Activated CD4-positive, alpha-beta T cell treated with anti-CD3 and anti-CD28 coated beads, Interleukin-2, amount 50 U/mL, for 48 hours (primary cell): Measurements from ENCODE around the gene NCLN.
A peak's percentile ranks its signal among the peaks of the same experiment; 100 is the strongest.
"Not testable (repeated sequence)": the region's sequence is repeated elsewhere in the genome, so short reads cannot be mapped to it uniquely, and the experiment has no call there.

Experiments used
- DNase-seq, 2 experiments: peaks; one replicate each; pipeline ENCODE4 v3.0.0-alpha.2; 2020

The NCLN gene

GRCh38 chr19:3229346-3229743 is 43.6 kb downstream of the NCLN start:
- no peak for DNase-seq

DNA sequence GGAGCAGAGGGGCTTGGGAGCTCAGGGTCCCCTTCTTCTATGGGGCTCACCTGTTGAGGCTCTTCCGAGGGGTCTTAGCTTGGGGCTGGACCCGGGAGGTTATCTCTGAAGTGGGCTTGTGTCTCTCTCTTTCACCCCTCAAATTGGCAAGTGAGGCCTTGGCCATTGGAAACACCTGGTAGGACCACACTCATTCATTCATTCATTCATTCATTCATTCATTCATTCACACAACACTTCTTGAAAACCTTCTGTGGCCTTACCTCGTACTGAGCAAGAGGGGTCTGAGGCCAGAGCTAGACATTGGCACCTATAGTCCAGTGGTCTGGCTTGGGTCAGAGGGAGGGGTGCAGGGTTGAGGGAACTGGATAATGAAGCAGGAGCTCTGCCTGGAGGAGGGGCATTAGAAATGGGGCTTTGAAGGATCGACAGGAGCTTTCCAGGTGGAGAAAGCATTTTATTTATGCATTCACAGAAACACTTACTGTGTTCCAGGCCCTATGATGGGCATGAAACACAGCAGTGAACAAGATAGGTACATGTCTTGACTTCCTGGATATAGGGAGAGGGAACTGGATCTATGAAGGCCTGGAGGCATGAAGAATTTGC is 44.3 kb downstream of the NCLN start:
- DNase-seq, result no peak

- no peak for DNase-seq
These were observed 45.6 kb downstream of the NCLN start for GRCh38 chr19:3231288-3231687.

DNA sequence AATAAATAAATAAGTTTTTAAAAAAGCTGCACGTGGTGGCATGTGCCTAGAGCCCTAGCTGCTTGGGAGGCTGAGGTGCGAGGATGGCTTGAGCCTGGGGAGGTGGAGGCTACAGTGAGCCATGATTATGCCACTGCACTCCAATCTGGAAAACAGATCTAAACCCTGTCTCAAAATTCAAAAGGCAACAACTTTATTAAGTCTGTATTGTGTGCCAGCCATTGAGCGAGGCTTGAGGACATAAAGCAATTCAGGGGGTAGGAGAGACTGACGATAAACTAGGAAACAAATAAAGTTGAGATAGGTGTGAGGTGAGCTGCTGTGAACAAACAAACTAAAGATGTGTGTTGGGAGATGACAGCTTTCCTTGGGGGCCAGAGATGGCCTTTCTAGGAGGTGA is 47.4 kb downstream of the NCLN start:
- DNase-seq, result no peak

DNA sequence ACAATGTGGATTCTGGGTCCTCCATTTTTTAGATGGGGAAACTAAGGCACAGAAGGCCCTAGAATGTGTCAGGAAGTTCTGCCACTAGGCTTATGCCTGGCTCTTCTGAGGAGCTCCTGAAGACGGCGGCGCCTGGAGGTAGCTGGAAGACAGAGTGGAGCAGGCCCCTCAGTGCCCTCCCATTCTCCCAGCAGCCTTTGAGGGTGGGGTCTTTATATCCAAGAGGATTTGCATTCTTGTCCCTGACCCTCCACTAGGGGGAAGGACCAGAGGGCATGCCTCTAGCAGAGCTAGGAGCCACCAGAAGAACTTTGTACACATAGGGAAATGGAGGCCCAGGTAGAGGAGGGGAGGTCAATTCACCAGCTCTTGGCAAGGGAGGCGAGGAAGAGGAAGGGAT is 48.1 kb downstream of the NCLN start:
- DNase-seq, result no peak

DNA sequence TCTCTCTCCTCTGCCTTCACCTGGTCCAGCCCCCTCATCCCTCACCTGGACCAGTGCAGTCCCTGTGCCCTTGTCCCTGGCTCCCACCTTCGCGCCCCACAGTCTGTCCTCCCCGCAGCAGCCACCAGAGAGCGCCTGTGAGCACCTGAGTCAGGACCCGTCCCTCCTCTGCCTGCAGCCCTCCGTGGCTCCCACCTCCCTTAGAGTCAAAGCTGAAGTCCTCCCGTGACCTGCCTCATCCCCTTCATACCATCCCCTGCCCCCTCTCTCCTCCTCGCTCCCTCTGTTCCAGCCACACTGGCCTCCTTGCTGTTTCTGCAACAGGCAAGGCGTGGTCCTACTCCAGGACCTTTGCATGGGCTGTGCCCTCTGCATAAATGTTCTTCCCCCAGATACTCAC is 49.1 kb downstream of the NCLN start:
- peak; percentile 45 to 61 for DNase-seq

GRCh38 chr19:3235604-3236003 is 49.9 kb downstream of the NCLN start:
- DNase-seq, result not testable (repeated sequence)

DNA sequence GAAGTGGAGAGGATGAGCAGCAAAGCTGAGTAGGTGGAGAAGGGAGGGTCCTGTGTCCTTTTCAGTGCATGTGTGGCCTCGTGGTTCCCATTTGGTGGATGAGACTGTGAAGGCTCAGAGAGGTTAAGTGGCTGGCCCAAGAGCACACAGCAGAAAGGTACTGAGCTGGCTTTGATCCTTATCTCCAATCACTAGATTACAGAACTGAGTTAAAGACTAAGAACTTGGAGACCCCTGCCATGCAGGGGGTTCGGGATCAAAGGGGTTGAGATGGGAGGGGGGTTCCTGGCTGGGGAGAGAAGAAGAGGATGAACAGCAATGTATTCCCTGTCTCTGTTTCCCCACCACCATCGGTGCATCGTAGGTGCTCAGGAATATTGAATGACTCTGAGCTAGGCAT is 50.5 kb downstream of the NCLN start:
- DNase-seq, result no peak

- no peak for DNase-seq
These were observed 52.4 kb downstream of the NCLN start for GRCh38 chr19:3238066-3238561.

DNA sequence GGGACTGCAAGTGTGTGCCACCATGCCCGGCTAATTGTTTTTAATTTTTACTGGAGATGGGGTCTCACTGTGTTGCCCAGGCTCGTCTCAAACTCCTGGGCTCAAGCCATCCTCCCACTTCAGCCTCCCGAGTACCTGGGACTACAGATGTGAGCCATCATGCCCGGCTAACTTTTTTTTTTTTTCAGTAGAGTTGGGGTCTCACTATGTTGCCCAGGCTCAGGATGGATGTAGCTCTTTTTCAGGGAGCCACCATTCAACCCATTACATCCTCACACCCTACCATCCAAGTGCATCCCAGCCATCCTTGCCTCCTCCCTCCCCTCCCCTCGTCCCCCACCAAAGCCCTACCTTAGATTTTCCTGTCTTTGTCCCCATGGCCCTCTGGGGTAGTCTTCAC is 53.6 kb downstream of the NCLN start:
- DNase-seq, result no peak

DNA sequence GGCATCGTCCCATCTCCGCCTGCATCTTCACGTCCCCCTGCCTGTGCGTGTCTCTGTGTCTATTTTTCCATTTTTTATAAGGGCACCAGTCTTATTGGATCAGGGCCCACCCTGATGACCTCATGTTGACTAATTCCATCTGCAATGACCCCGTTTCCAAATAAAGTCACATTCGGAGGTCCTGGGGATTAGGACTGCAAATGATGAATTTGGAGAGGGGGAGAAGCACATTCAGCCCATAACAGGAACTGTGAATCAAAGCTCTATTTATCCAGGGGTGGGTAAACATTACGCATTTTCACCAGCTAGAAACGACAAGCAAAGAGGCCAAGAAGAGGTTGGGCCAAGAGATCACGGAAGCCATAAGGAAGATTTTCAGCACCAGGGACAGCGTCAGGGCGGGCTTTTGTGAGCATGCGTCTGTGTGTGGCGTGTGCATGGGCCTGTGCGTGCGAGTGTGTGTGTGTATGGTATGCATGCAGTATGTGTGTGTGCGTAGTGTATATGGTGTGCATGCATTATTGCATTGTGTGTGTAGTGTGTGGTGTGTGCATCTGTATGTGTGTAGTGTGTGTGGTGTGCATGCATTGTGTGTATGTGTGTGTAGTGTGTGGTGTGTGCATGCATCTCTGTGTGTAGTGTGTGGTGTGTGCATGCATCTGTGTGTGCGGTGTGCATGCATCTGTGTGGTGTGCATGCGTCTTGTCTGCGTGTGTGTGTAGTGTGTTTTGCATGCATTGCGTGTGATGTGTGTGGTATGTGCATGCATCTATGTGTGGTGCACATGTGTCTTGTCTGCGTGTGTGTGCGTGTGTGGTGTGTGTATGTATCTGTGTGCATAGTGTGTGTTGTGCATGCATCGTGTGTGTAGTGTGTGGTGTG is 58.3 kb downstream of the NCLN start:
- DNase-seq, result peak; percentile 60

GRCh38 chr19:3245050-3245449 is 59.3 kb downstream of the NCLN start:
- no peak for DNase-seq

DNA sequence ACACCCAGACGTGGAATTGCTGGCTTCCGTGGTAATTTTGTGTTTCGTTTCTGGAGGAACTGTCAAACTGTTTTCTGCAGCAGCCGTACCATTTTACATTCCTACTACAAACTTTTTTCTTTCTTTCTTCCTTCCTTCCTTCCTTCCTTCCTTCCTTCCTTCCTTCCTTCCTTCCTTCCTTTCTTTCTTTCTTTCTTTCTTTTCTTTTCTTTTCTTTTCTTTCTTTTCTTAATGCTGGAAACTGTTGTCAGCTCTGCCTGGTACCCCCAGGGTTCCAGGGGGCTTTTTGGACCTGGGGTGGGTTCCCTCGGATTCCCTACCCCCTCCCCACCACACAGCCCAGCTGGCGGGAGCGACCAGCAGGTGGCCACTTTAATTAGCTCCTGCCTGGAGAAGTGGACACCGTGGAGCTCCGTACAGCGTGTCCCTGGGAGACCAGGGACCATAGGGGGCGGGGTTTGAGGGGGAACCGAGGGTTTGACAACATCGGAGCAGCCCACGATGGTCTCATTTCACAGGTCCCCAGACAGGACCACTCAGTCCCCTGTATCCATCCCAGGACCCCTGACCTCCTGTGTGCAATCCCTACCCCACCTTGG is 63.1 kb downstream of the NCLN start:
- DNase-seq, result no peak

DNA sequence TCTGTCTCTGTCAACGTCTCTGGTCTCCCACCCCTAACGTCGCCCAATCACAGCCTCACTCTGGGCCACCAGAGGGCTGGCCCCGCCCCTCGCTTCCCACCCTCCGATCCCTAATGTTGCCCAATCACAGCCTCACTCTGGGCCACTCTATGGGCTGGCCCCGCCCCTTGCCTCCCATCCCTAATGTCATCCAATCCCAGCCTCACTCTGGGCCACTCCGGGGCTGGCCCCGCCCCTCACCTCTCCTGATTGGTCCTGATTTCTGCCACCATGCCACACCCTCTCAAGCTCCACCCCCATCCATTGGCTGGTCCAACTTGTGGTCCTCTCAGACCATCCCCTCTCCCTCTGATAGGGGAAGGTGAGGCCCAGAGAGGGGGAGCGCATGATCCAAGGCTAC is 63.7 kb downstream of the NCLN start:
- peak; percentile 15 to 24 for DNase-seq

- peak; percentile 56 to 63 for DNase-seq
These were observed 64.9 kb downstream of the NCLN start for GRCh38 chr19:3250675-3251074.

DNA sequence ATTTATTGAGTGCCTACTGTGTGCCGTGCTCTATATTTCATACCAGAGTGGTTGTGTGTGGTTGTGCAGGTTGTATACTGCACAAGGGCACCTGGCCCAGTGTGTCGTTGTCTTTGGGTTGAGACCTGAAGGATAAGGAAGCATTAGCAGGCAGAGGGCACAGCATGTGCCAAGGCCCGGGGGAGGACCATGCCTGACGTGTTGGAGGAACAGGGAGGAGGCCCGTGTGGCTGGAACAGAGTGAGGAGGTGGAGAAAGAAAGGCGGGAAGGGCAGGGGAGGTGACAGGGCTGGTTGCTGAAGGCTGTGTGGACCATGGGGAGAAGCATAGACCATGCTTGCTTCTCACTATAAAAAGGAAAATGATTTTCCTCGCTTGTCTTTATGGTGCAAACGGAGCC is 65.5 kb downstream of the NCLN start:
- no peak for DNase-seq

DNA sequence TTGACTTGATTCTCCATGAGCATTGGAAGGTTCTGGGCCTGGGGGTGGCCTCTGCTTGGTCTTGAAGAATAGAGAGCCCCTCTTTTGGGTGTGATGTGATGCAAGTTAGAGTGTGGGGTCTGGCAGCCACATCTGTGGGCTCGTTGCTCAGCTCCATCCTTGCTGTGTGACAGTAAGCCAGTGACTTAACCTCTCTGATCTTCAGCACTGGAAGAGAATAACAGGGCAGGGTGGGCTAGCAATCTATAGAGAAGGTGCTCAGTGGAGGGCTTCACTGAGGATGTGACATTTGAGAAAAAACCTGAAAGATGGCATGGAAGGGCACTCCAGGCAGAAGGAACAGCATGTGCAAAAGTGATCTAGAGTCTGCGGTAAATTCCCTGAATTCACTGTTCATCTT is 66.9 kb downstream of the NCLN start:
- no peak for DNase-seq

- no peak for DNase-seq
These were observed 67.5 kb downstream of the NCLN start for GRCh38 chr19:3253270-3253669.

DNA sequence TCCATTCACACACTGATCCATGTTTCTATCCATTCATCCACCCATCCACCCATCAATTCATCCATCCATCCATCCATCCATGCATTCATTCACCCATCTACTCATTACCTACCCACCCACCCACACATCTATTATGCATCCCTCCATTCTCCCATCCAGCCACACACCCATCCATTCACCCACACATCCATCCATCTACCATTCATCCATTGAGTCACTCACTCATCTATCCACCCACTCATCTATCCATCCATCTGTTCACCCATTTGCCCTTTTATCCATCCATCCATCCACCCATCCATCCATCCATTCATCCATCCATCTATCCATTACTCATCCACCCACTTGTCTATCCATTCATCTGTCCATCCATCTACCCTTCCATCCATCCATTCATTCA is 68.8 kb downstream of the NCLN start:
- no peak for DNase-seq

- no peak for DNase-seq
These were observed 71.3 kb downstream of the NCLN start for GRCh38 chr19:3257071-3257470.
